CD4-positive, alpha-beta T cell (primary cell): ENCODE results near the gene SMYD4. TPM values are rescaled to one million over a fixed set of nuclear protein-coding genes. Genes with fewer than 3 reads are reported as not detected.
A peak's percentile ranks its signal among the peaks of the same experiment; 100 is the strongest.

ENCODE experiments used
- ATAC-seq: fragments of 200-7000 bp; cut with Tn5 transposase; one replicate; pipeline ENCODE4 v1.10.0; 2022; ENCODE audit warnings: mild to moderate bottlenecking; ENCODE audit not compliant: poor library complexity
- CTCF ChIA-PET: fragments of 350-600 bp; sonication (Branson Sonifier 250); formaldehyde crosslinking; loops from one replicate; lab custom pipeline; 2021; ENCODE audit warnings: antibody characterized with exemption, inconsistent platforms; lab: Charles Lee
- POLR2A ChIA-PET: fragments of 350-600 bp; sonication (Branson Sonifier 250); formaldehyde crosslinking; loops from one replicate; lab custom pipeline; 2021; ENCODE audit warnings: antibody characterized with exemption, inconsistent platforms; lab: Charles Lee
- DNase-seq, 14 experiments: peaks; one replicate each; pipeline ENCODE4 v3.0.0-alpha.2; 2013 to 2020; ENCODE audit warnings: mixed read lengths in 2 of 14
- H3K27ac ChIP-seq, 2 donors: one replicate each; pipeline versions ENCODE4 v1.5.1 to v1.7.0; 2013; ENCODE audit warnings: low read length in 2 of 2, low read depth in 1 of 2, mild to moderate bottlenecking in 1 of 2
- H3K27me3 ChIP-seq, 2 experiments: 1 replicate in 1 of 2; 2 replicates in 1 of 2; pipeline versions ENCODE4 v1.6.1 to v1.7.0; 2013; ENCODE audit warnings: low read length in 2 of 2, control low read depth in 1 of 2, mild to moderate bottlenecking in 1 of 2, moderate library complexity in 1 of 2; ENCODE audit not compliant: insufficient read depth in 2 of 2, control insufficient read depth in 1 of 2
- H3K36me3 ChIP-seq: one replicate; pipeline ENCODE4 v1.6.1; 2013; ENCODE audit warnings: low read length, control low read depth; ENCODE audit not compliant: insufficient read depth
- H3K4me1 ChIP-seq: one replicate; pipeline ENCODE4 v1.6.1; 2013; ENCODE audit warnings: low read length, control low read depth; ENCODE audit not compliant: insufficient read depth
- H3K4me3 ChIP-seq: one replicate; pipeline ENCODE4 v1.5.1; 2013; ENCODE audit warnings: mild to moderate bottlenecking, low read length, moderate library complexity
- H3K9me3 ChIP-seq, 2 experiments: 1 replicate in 1 of 2; 2 replicates in 1 of 2; pipeline versions ENCODE4 v1.6.1 to v1.7.0; 2013; ENCODE audit warnings: low read length in 2 of 2, mild to moderate bottlenecking in 2 of 2, control low read depth in 1 of 2, moderate library complexity in 1 of 2; ENCODE audit not compliant: control insufficient read depth in 1 of 2, insufficient read depth in 1 of 2
- H3K27ac Mint-ChIP-seq: one replicate; pipeline ENCODE4 v1.8.0; 2020; ENCODE audit warnings: mixed read lengths
- H3K27me3 Mint-ChIP-seq: one replicate; pipeline ENCODE4 v1.8.0; 2021; ENCODE audit warnings: mixed read lengths
- H3K36me3 Mint-ChIP-seq: one replicate; pipeline ENCODE4 v1.8.0; 2021; ENCODE audit warnings: low read depth, mixed read lengths
- H3K4me1 Mint-ChIP-seq: one replicate; pipeline ENCODE4 v1.8.0; 2021; ENCODE audit warnings: low read depth, mixed read lengths
- H3K4me3 Mint-ChIP-seq: one replicate; pipeline ENCODE4 v1.8.0; 2020; ENCODE audit warnings: mild to moderate bottlenecking, mixed read lengths
- H3K9me3 Mint-ChIP-seq: one replicate; pipeline ENCODE4 v1.8.0; 2020; ENCODE audit warnings: mixed read lengths
- intact Hi-C, 2 experiments: fragments of 100-400 bp; cut with DNase I in 1 of 2; cut with micrococcal nuclease in 1 of 2; formaldehyde crosslinking; loops; one replicate each; pipeline versions ENCODE4 v1.15.1 to v1.9.0; 2023 to 2025; cut with DNase I, micrococcal nuclease
- total RNA-seq, 174 experiments: library from RNA in 2 of 174; stranded (reverse) in 2 of 174; gene quantifications; one replicate each; pipeline ENCODE4 v1.2.3 and lab custom pipeline; 2021 to 2026
- TF ChIP-seq, protein P1 (sequence below): fragments of 200-600 bp; IDR thresholded peaks from one replicate; pipeline ENCODE4 v1.8.0; 2022; ENCODE audit warnings: antibody characterized with exemption, mild to moderate bottlenecking

The SMYD4 gene
- total RNA-seq, 2 experiments from 2014 or later, result 9.3 to 10.6 TPM

- H3K9me3 Mint-ChIP-seq, result no peaks in the 10 kb centered on the region
- TF ChIP-seq, protein P1, sequence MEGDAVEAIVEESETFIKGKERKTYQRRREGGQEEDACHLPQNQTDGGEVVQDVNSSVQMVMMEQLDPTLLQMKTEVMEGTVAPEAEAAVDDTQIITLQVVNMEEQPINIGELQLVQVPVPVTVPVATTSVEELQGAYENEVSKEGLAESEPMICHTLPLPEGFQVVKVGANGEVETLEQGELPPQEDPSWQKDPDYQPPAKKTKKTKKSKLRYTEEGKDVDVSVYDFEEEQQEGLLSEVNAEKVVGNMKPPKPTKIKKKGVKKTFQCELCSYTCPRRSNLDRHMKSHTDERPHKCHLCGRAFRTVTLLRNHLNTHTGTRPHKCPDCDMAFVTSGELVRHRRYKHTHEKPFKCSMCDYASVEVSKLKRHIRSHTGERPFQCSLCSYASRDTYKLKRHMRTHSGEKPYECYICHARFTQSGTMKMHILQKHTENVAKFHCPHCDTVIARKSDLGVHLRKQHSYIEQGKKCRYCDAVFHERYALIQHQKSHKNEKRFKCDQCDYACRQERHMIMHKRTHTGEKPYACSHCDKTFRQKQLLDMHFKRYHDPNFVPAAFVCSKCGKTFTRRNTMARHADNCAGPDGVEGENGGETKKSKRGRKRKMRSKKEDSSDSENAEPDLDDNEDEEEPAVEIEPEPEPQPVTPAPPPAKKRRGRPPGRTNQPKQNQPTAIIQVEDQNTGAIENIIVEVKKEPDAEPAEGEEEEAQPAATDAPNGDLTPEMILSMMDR, result no peak
- H3K27me3 Mint-ChIP-seq, result no peaks in the 10 kb centered on the region
- DNase-seq, result no peak
- H3K4me3 Mint-ChIP-seq, result no peak overlapping the region
- peaks cover 9% of the 10 kb centered on the region for H3K4me1 ChIP-seq
- no peaks in the 10 kb centered on the region for H3K9me3 ChIP-seq
- no peak overlapping the region for H3K27ac Mint-ChIP-seq
- peaks cover 4% of the 10 kb centered on the region for H3K4me1 Mint-ChIP-seq
- ATAC-seq, result no peak
- no peaks in the 10 kb centered on the region for H3K27me3 ChIP-seq
- H3K36me3 ChIP-seq, result no peaks in the 10 kb centered on the region
- intact Hi-C loops, result no loop called here
- no peaks in the 10 kb centered on the region for H3K36me3 Mint-ChIP-seq
- H3K4me3 ChIP-seq, result no peak overlapping the region
- CTCF ChIA-PET, result no interaction called here
- H3K27ac ChIP-seq, result no peak overlapping the region
- POLR2A ChIA-PET, result no interaction called here
Observed at GRCh38 chr17:1750628-1751027, 79.1 kb downstream of the SMYD4 start.

- Mint-ChIP-seq H3K4me3 (no peak overlapping the region), H3K36me3 (no peaks in the 10 kb centered on the region), H3K9me3 (no peaks in the 10 kb centered on the region), H3K27me3 (no peaks in the 10 kb centered on the region), H3K4me1 (no peaks in the 10 kb centered on the region), H3K27ac (no peak overlapping the region)
- H3K27me3 ChIP-seq, result no peaks in the 10 kb centered on the region
- TF ChIP-seq, protein P1, result no peak
- H3K9me3 ChIP-seq, result no peaks in the 10 kb centered on the region
- DNase-seq (peak in 1 of 14 experiments; percentile 9), ATAC-seq (no peak)
- ChIA-PET POLR2A (interaction anchor here (1.4 kb wide), 1 partner anchor 30 kb away, joined by 3 read pairs; no protein-coding TSS in a partner anchor), CTCF (no interaction called here)
- intact Hi-C loops, result no loop called here
- peaks cover under 1% of the 10 kb centered on the region for H3K4me1 ChIP-seq
- H3K4me3 ChIP-seq, result no peak overlapping the region
- H3K36me3 ChIP-seq, result no peaks in the 10 kb centered on the region
- H3K27ac ChIP-seq, result no peak overlapping the region
Observed at GRCh38 chr17:1746975-1747543, 82.6 kb downstream of the SMYD4 start.

DNA sequence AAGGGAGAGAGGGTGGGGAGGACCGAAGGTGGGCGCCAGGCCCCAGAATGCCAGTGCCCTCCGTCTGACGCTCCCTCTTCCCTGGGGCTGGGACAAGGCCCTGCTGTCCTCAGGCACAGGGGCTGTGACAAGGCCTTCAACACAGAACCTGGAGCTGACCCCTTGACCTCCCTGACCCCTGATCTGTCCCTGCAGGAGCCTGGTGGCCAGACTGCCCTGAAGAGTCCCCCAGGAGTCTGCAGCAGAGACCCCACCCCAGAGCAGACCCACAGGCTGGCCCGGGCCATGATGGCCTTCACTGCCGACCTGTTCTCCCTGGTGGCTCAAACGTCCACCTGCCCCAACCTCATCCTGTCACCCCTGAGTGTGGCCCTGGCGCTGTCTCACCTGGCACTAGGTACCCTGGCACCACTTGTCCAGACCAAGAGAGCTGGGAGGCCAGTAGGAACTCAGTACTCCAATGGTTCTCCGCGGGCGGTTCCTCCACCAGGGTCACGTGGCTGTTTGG is 84.1 kb downstream of the SMYD4 start:
- Histone ChIP-seq H3K4me1 (no peaks in the 10 kb centered on the region), H3K27me3 (no peaks in the 10 kb centered on the region), H3K4me3 (no peak overlapping the region), H3K27ac (no peak overlapping the region), H3K36me3 (no peaks in the 10 kb centered on the region), H3K9me3 (no peaks in the 10 kb centered on the region)
- no peaks in the 10 kb centered on the region for H3K9me3 Mint-ChIP-seq
- ChIA-PET POLR2A (interaction anchor here (1.4 kb wide), 1 partner anchor 29 kb away, joined by 3 read pairs; no protein-coding TSS in a partner anchor), CTCF (no interaction called here)
- no peak overlapping the region for H3K4me3 Mint-ChIP-seq
- TF ChIP-seq, protein P1, result no peak
- ATAC-seq (no peak), DNase-seq (no peak)
- H3K4me1 Mint-ChIP-seq, result no peaks in the 10 kb centered on the region
- no peak overlapping the region for H3K27ac Mint-ChIP-seq
- intact Hi-C loops, result no loop called here
- H3K27me3 Mint-ChIP-seq, result no peaks in the 10 kb centered on the region
- no peaks in the 10 kb centered on the region for H3K36me3 Mint-ChIP-seq
